NCI-H187 (cell line): ENCODE data around the gene SMARCAL1.

Source experiments
- DNase-seq, 2 experiments: peaks; one replicate each; lab custom pipeline; 2025; lab: John Stamatoyannopoulos, UW

The SMARCAL1 gene

GRCh38 chr2:216426938-216427337 lies 14.7 kb downstream of the SMARCAL1 start:
- no peak for DNase-seq

- DNase-seq, result peak; percentile 34 to 36
These were observed 16.5 kb downstream of the SMARCAL1 start for GRCh38 chr2:216428618-216429350.

GRCh38 chr2:216429428-216429827 lies 17.1 kb downstream of the SMARCAL1 start:
- DNase-seq, result no peak

GRCh38 chr2:216430811-216431530 lies 18.7 kb downstream of the SMARCAL1 start:
- DNase-seq, result no peak

GRCh38 chr2:216431531-216431856 lies 19.2 kb downstream of the SMARCAL1 start:
- no peak for DNase-seq

DNA sequence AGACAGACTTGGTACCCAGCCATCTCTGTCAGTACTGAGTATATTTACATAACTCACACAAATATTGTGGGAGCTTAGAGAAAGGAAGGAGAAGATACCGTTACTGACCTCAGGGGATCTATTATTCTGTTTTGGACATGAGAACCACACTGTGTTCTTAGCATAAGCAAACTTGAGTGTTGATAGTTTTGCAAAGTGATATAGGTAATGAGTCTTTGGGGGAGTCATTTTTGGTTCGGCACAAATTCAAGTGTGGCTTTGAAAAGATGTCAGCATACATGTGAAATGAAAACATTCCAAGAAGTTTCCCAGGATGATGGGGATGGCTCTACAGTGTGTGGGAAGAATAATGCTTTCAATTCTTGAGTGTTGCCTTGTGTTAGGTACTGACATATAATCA lies 24.1 kb downstream of the SMARCAL1 start:
- no peak for DNase-seq

DNA sequence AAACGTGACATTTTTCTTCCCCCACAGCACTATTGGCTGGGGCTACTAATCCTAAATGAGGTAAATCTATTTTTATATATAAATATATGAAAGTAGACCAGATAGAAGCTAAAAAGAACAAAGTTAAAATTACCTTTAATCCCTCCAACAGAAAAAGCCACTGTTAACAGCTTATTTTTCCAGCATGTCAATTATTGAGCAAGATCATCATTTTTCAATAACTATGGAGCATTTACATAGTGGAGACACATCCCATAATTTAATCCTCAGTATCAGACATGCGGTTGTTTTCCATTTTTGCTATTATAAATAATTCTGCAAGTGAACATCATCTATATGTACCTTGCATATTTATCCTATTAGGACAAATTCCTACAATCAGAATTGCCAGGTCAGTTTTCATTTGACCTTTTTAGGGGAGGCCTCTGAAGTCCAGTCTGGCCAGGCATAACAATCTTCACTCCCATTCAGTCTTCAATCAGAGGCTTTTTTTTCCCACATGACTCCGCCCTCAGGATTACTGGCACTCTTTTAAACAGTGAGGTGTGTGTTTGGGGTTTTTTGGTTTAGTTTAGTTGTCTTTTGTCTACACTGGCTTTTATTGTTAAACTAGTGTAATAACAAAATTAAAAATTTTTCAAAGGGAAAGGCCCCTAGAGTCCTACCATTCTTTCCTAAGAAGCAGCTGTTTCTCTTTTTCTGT lies 29.2 kb downstream of the SMARCAL1 start:
- no peak for DNase-seq

DNA sequence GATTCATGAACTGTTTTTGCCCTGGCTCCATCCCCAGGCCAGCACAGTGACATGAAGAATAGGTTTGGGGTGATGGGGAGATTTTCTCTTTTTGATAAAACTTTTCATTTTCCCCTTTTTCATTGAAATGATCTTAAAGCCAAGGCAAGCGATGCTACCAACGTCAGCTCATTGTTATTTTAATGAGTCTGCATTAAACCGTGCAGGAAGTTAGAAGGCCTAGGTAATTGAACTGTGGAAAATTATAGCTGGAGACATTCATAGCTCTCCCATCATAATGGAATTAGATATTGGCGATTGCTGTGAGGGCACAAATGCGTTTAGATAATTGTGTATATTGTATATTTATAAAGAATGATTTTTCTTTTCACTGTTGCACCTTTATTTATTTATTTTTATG lies 33.2 kb downstream of the SMARCAL1 start:
- no peak for DNase-seq

DNA sequence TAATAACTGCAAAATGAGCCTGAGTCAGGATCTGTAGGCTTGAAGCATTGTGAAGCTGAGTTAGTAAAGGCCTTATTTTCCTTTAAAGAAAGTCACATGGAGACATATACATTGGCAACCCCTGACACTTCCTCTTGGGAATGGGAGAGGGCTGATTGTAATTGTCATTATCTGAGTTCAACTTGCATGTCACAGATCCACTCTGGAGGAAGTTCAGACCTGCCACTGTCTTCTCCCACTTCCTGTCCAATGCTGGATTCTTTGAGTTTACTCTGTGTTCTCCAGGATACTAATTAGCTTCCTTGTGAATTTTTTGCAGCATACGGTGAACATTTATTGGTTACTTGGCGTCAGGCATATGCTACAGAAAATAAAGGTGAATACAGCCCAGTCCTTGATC lies 34.1 kb downstream of the SMARCAL1 start:
- no peak for DNase-seq

DNA sequence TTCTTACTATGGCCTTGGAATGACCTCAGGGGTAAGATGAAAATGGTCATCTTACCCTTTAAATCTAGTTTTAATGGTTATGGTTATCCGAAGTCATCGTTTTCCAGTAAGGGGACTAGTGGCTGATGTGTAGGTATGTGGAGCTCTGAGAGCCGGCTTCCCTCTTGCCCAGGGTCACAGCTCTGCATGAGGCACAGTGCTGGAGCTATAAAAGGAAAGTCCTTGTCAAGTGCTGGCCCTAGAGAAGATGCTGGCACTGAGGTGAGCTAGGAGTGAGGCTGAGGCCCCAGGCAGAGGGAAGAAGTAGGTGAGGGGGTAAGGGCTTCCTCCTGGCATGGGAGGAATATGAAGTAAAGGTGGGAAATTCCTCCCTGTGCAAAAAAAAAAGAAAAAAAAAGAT lies 35.0 kb downstream of the SMARCAL1 start:
- DNase-seq, result no peak

DNA sequence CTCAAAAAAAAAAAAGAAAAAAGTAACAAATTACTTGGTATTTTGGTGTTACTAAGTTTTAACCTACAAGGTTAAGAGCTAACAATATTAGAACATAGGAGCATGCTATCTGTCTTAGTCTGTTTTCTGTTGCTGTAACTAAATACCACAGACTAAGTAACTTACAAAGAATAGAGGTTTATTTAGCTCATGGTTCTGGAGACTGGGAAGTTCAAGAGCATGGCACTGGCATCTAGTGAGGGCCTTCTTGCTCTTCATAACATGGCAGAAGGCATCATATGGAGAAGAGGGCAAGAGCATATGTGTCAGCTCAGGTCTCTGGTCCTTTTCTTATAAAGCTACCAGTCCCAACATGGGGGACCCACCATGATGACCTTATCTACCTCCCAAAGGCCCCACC lies 36.5 kb downstream of the SMARCAL1 start:
- no peak for DNase-seq

GRCh38 chr2:216450346-216450745 lies 38.1 kb downstream of the SMARCAL1 start:
- no peak for DNase-seq

- DNase-seq, result no peak
These were observed 38.5 kb downstream of the SMARCAL1 start for GRCh38 chr2:216450784-216451183.

- DNase-seq, result no peak
These were observed 41.8 kb downstream of the SMARCAL1 start for GRCh38 chr2:216453955-216454614.

DNA sequence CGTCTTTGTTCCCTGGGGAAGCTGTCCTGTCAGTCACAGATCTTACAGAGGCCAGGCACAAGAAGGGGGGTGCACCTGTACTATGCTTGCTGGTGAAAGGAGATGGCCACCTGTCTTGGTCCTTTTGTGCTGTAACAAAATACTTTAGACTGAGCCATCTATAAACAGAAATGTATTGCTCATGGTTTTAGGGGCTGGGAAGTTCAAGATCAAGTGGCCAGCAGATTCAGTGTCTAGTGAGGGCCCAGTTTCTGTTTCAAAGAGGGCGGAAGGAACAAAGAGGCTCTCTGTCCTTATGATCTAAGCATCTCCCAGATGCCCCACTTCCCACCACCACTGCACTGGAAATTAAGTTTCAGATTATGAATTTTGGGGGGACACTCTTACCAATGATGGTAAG lies 50.9 kb downstream of the SMARCAL1 start:
- no peak for DNase-seq

DNA sequence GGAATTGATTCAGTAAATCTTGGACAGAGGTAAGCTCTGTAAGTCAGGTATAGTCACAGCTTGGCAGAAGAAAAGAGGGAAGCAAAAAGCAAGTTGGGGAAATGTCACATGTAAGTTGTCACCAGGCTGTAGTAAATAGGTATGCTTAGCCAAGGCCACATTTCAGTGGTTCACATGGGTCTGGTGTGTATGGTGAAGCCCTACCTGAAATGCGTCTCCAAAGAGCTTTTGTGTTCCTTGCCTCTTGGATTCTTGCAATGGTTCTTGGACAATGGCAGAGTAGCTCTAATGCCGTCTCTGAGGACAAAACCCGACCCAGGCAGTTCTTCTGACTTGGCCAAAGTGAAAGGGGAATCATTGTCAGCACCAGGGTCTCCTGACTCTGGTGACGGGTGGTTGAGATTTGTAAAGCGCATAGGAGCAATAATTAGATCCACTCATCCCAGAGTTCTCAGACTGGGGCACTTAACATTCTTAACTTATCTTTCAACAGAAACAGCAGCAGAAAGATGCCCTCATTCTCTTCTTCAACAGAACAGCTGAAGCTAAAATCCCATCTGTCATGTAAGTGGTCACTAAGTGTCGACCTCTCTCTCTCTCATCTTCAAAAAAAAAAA lies 51.9 kb downstream of the SMARCAL1 start:
- DNase-seq, result no peak

DNA sequence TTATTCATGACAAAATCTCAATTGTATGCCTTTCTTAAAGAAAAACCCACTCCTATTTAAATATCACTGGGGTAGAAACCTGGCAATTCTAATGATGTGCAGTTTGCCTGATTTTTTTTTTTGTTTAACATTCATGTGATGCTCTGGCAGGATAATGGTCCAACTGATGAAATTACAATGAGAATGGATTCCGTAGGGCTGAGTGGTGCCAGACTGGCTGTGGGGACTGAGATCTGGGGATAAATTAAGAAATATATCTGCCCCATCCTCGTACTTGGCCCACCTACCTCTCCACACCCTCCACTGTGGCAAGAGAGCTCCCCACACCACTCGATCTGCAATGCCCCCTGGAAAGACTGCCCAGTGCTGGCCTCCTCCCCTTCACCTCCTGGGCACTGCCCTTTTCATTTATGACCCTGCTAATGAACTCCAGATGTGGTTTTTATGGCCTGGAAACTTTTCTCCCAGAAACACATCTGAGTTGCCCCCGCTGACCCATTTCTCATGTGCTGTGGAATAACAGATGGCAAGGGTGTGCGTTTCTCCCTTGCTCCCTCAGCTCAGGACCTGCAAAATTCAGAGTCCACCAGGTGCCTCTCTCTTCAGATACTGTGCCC lies 53.4 kb downstream of the SMARCAL1 start:
- no peak for DNase-seq

DNA sequence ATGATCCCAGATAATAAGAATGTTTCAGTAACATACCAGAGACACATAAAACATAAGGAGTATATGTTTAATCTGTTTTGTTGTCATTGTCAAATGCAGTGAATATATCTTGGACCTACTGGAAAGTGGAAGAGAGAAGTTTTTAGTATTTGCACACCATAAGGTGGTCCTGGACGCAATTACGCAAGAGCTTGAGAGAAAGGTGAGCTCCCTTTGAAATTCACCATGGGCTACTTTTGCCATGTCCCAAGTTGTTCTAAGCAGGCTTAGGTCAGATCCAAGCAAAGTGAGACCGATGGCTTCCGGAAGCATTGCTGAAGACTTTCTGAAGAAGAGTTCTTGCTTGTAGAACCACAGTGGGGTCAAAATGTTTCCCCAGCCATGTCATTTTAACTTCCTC lies 55.6 kb downstream of the SMARCAL1 start:
- DNase-seq, result no peak

- no peak for DNase-seq
These were observed 57.4 kb downstream of the SMARCAL1 start for GRCh38 chr2:216469661-216470060.

DNA sequence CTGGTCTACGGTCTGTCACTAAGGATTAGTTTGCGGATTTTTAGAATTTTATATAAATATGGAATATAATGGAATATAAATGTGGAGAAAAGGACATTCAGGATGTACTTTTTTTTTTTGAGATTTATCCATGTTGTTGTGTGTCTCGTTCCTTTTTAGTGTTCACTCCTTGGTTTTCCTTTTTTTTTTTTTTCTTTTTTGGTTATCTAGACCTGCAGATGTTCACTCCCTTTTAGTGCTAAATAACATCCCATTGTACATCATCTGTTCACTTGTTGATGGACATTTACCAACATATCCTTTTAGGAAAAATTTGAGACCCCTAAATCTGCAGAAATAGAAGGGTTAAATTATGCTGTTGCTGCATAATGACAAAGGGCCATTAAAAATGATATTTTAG lies 60.9 kb downstream of the SMARCAL1 start:
- no peak for DNase-seq

- no peak for DNase-seq
These were observed 62.8 kb downstream of the SMARCAL1 start for GRCh38 chr2:216474925-216475670.
